ENCODE data around the gene SMYD3.

- TF ChIP-seq CTCF (IDR thresholded peaks at IDR 0.05) = no peak
- TF ChIP-seq POLR2A (IDR thresholded peaks at IDR 0.05) = no peak
These were observed 696.8 kb downstream of the SMYD3 start for GRCh38 chr1:245810181-245810769.
